Measurements from ENCODE around the gene SRP54. TPM values are rescaled to one million over a fixed set of nuclear protein-coding genes. Genes with fewer than 3 reads are reported as not detected.

Gene SRP54
- total and polyA plus RNA-seq, 2 of the 13 experiments (the other 11 are each of a cell fraction or from before 2014, with no cell fraction given), result 42.2 to 207 TPM

DNA sequence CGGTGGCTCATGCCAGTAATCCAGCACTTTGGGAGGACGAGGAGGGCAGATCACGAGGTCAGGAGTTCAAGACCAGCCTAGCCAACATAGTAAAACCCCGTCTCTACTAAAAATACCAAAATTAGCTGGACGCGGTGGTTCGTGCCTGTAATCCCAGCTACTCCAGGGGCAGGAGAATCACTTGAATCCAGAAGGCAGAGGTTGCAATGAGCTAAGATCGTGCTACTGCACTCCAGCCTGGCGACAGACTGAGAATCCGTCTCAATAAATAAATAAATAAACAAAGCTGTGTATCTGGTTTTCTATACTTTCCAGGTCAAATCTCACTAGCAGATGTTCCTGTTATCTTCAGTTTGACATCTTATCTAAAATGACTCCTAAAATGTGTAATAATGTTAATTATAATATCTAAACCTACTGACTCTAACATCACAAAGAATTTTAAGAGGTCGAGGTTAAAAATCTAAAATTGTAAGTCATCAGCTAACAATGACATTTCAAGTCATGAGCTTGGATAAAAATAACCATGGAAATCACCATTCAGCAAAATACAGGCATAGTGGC is 2.4 kb upstream of the SRP54 start (continued):
- no peak for TF ChIP-seq ZNF781 (CRISPR knock-in tag; IDR thresholded peaks at IDR 0.05; ENCODE audit: borderline replicate concordance, not compliant biosample characterization)
- TF ChIP-seq, protein P1, sequence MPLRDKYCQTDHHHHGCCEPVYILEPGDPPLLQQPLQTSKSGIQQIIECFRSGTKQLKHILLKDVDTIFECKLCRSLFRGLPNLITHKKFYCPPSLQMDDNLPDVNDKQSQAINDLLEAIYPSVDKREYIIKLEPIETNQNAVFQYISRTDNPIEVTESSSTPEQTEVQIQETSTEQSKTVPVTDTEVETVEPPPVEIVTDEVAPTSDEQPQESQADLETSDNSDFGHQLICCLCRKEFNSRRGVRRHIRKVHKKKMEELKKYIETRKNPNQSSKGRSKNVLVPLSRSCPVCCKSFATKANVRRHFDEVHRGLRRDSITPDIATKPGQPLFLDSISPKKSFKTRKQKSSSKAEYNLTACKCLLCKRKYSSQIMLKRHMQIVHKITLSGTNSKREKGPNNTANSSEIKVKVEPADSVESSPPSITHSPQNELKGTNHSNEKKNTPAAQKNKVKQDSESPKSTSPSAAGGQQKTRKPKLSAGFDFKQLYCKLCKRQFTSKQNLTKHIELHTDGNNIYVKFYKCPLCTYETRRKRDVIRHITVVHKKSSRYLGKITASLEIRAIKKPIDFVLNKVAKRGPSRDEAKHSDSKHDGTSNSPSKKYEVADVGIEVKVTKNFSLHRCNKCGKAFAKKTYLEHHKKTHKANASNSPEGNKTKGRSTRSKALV (CRISPR knock-in tag; IDR thresholded peaks at IDR 0.05), result peak; percentile 69; the same call in 1 of the 2 replicates
- TF ChIP-seq, protein P2, sequence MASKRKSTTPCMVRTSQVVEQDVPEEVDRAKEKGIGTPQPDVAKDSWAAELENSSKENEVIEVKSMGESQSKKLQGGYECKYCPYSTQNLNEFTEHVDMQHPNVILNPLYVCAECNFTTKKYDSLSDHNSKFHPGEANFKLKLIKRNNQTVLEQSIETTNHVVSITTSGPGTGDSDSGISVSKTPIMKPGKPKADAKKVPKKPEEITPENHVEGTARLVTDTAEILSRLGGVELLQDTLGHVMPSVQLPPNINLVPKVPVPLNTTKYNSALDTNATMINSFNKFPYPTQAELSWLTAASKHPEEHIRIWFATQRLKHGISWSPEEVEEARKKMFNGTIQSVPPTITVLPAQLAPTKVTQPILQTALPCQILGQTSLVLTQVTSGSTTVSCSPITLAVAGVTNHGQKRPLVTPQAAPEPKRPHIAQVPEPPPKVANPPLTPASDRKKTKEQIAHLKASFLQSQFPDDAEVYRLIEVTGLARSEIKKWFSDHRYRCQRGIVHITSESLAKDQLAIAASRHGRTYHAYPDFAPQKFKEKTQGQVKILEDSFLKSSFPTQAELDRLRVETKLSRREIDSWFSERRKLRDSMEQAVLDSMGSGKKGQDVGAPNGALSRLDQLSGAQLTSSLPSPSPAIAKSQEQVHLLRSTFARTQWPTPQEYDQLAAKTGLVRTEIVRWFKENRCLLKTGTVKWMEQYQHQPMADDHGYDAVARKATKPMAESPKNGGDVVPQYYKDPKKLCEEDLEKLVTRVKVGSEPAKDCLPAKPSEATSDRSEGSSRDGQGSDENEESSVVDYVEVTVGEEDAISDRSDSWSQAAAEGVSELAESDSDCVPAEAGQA (IDR thresholded peaks at IDR 0.05; ENCODE audit: low read depth), result no peak
- TF ChIP-seq, protein P2 (CRISPR knock-in tag; IDR thresholded peaks at IDR 0.05; ENCODE audit: borderline replicate concordance), result 0 out of 2 replicates have a peak, but pooled peaks have one; percentile 25
- TF ChIP-seq, protein P3, sequence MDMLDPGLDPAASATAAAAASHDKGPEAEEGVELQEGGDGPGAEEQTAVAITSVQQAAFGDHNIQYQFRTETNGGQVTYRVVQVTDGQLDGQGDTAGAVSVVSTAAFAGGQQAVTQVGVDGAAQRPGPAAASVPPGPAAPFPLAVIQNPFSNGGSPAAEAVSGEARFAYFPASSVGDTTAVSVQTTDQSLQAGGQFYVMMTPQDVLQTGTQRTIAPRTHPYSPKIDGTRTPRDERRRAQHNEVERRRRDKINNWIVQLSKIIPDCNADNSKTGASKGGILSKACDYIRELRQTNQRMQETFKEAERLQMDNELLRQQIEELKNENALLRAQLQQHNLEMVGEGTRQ (IDR thresholded peaks at IDR 0.05; ENCODE audit: low read depth, low read length), result no peak
- TF ChIP-seq, protein P3 (CRISPR knock-in tag; IDR thresholded peaks at IDR 0.05; ENCODE audit: borderline replicate concordance), result peak; percentile 56
